ENCODE measurements around the gene XRRA1.

The XRRA1 gene

GRCh38 chr11:74951226-74951625, 2.3 kb upstream of the XRRA1 start:
- DNase-seq (ENCODE audit: low spot score) = no peak

DNA sequence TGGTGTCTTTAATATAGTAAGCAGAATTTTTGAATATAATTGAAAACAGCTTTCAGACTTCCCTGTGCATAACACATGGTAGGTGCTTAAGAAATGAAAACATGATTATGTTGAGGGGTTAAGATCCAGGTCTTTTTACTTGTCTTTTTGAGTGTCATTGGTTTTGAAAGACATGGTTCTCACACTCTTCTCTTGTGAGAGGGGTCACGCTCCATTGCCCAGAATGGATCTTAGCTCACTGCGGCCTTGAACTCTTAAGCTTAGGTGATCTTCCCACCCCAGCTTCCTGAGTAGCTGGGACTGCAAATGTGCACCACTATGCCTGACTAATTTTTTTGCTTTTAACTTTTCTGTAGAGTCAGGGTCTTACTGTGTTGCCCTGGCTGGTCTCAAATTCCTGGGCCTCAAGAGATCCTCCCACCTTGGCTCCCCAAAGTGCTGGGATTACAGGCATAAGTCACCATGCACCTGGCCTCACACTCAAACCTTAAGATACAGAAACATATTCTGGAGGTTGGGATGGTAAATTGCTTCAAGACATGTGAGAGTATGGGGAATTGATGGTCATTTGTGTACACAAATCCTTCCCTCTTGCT, 1.6 kb upstream of the XRRA1 start:
- no peak for DNase-seq (ENCODE audit: low spot score)

DNA sequence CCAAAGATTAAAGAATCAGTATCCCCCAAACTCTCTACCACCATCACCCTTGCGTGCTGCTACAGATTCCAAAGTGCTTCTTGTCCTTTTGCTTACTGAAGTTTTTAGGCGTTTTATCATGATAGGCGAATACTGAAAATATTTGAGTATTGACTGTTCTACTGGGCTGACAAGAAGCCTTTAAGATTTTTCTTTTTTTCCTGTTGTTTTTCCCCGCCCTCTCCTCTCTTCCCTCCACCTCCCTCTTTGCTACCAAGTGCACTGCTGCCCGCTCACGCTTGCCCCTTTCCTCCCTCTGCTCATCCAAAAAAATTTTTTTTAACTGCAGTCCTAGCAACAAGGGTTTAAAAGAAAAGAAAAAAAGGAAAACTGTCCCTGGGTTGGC, 854 bp upstream of the XRRA1 start:
- DNase-seq (ENCODE audit: low spot score) = peak; percentile 2

- no peak for DNase-seq (ENCODE audit: low spot score)
Measured at GRCh38 chr11:74948546-74948897, 369 bp downstream of the XRRA1 start.

- no peak for DNase-seq (ENCODE audit: low spot score)
Measured at GRCh38 chr11:74942073-74942759, 6.7 kb downstream of the XRRA1 start.

DNA sequence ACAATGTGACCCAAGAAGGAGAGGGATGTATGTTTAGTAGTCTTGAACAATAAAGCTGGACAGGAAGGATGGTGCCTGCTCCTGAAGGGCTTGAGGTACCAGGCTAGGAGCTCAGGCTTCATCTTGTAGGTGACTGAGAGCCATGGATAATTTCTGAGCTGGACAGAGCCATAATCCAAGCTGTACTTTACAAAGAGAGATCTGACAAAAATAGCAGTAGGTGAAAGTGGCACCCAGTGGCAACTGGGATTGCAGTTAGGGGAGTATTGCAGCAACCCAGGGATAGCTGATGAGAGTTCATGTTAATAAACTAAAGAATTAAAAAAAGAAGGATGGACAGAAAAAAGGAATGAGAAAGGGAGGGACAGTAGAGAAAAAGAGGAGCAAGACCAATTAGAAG, 7.4 kb downstream of the XRRA1 start:
- no peak for DNase-seq (ENCODE audit: low spot score)

GRCh38 chr11:74937696-74938475, 11.0 kb downstream of the XRRA1 start:
- no peak for DNase-seq (ENCODE audit: low spot score)

DNA sequence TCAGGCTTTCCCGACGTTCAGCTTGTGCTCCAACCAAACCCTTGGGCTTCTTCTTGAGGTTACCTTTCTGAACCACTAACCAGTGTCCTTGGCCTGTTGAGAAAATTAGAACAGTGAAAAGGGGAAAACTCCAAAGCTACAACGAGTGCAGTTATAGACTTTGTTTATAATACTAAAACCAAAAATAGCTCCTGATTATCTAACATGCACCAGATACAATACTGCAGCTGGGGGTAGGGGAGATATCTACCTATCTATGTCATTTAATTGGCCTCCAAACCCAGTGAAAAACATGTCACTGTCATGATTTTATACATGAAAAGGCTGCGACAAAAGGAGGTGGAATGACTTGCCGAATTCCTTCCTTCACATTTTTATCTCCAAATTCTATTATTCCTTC, 11.9 kb downstream of the XRRA1 start:
- no peak for DNase-seq (ENCODE audit: low spot score)

DNA sequence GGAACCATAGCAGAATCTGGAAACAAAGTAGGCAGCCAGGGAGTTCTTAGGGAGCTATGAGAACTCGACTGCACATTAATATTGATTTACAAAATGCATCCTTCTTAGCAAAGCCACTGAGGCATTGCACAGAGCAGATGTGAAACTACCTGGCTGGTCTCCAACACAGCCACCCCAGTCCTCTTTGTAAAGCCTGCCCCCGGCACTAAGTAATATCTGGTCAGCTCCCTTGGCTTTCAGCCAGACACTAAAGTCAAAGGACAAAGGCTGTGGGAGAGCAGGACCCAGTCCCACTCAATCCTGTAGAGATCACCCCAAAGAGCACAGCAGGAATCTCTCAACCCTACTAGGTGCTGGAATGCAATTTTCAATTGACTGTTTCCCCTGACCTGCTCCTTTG, 12.8 kb downstream of the XRRA1 start:
- no peak for DNase-seq (ENCODE audit: low spot score)

DNA sequence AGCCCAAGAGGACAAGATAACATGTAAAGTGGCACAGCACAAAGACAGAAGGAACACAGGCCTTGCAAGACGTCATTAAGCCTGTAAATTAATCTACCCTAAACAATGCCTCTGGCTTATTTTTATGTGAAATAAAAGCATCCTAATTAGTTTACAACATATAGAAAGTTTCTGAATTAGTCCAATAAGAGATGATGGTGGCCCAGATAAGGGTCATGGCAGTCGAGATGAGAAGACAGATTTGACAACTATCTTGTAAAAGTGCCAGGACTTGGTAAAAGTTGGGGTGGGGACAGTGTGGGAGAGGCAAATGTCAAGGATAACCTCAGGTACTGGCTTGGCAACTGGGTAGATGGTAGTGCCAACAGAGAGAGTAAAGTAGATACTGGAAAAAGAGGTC, 13.6 kb downstream of the XRRA1 start:
- DNase-seq (ENCODE audit: low spot score) = no peak

DNA sequence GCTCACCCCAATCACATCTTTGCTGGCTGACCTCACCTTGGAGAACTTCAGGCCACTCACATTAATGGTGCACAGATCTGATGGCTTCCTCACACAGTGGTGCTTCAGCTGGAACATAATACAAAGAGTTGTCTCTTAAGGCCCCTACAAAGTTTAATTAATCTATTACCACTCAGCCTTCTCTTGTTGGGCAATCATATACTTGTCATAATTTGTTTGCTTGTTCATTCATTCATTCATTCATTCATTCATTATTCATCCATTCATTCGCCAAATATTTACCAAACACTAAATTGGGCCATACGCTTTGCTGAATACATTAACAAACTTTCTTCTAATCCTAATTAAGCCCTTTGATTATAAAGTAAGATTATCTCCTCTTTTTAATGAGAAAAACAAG, 15.1 kb downstream of the XRRA1 start:
- DNase-seq (ENCODE audit: low spot score) = no peak

- no peak for DNase-seq (ENCODE audit: low spot score)
Measured at GRCh38 chr11:74932797-74933196, 16.1 kb downstream of the XRRA1 start.

GRCh38 chr11:74932169-74932568, 16.7 kb downstream of the XRRA1 start:
- DNase-seq (ENCODE audit: low spot score) = no peak

DNA sequence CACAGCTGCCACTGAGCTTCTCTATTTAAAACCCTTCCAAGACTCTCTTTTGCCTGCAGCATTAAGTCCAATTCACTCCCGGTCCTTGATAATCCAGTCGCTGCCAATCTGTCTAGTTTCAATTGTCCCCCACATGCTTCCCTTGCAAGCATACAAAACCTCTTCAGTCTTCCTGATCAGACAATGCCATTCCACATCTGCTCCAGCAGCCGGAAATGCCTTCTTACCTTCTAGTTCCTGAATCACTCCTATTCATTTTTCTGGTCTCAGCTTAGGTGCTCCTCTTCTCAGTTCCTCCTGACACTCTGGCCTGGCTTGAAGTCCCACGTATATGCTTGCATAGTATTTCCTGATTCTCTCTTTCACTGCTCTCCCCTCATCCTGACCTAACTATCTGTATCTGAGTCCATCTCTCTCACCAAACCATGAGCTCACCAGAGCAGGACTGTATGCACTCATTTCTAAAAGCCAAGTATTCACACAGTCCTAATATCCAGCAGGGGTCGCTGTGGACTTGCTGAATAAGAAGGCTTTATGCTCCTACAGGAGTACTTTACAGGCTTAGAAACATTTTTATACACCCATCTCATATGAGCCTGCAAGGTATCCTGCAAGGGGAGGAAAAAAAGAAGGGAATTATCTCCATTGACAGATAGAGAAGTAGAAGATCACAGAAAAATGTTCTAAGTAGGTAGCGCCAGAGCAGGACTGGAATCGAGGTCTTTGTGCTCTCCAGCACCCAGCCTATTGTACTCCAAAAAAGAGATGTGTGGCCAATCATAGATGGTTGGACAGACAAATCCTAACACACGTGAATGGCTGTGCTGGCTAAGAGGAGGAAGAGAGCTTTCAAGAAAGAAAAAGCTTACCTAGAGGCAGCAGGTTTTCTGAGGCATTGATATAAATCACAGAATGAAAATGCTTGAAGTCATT, 19.2 kb downstream of the XRRA1 start:
- DNase-seq (ENCODE audit: low spot score) = peak; percentile 77

- DNase-seq (ENCODE audit: low spot score) = no peak
Measured at GRCh38 chr11:74927496-74927895, 21.4 kb downstream of the XRRA1 start.

DNA sequence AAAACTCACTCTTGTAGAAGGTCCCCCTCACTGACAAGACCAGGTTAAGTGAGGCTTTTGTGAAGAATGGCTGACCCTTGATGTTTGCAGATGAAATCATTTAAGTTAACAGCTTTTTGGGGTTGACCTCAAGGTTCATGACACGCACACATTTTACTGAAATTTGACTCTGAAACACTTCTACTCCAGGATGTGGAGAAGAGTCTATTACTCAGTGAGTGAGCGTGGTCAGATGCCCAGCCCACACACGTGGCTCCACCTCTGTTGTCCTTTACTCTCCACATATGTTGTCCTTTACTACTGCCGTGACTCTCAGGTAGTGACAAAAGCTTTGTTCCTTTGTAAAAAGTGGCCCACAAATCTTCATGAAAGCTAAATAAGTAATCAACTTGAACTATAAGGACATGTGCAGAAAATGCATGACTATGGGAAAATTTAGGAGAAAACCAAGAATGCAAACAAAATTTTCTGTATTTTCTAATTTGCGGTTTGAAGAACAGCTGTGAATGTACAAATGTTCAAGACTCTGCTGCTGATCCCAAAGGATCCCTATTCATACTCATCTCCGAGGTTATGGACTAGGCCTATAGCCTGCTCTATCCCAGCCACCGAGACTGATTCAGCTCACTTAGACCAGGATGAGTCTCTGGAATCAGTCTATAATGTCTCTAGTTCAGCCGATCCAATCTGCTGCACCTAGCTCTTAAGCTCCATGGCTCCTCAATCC, 22.4 kb downstream of the XRRA1 start:
- no peak for DNase-seq (ENCODE audit: low spot score)

GRCh38 chr11:74925281-74925680, 23.6 kb downstream of the XRRA1 start:
- DNase-seq (ENCODE audit: low spot score) = no peak

- no peak for DNase-seq (ENCODE audit: low spot score)
Measured at GRCh38 chr11:74923125-74923524, 25.8 kb downstream of the XRRA1 start.

- no peak for DNase-seq (ENCODE audit: low spot score)
Measured at GRCh38 chr11:74909812-74910211, 39.1 kb downstream of the XRRA1 start.

DNA sequence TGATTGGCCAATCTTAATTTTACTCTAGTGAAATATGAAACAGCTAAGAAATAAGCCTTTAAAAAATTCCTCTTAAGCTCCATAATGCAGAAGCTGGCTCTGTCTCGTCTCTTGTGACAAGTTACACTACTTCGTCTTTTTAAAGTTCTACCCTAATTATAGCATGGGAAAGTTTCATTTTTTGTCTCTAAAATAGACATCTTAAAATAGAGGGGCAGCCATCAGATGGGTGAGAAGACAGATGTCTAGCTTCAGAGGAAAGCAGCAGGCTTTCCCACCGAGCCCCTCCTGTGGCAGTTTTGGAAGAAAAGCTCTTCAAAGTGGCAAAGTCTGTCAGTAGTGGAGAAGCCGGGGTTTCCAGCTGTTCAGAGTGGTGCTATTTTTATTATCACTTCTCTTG, 39.5 kb downstream of the XRRA1 start:
- DNase-seq (ENCODE audit: low spot score) = no peak

GRCh38 chr11:74905326-74905725, 43.6 kb downstream of the XRRA1 start:
- DNase-seq (ENCODE audit: low spot score) = no peak

DNA sequence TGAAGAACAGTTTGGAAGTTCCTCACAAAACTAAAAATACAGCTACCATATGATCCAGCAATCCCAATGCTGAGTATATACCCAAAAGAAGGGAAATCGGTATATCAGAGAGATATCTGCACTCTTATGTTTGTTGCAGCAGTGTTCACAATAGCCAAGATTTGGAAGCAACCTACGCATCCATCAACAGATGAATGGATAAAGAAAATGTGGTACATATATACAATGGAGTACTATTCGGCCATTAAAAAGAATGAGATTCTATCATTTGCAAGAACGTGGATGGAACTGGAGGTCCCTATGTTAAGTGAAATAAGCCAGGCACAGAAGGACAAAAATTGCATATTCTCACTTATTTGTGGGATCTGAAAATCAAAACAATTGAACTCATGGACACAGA, 46.5 kb downstream of the XRRA1 start:
- DNase-seq (ENCODE audit: low spot score) = no peak

All from LoVo (cell line).